PC-9 (cell line): ENCODE results near the gene TUFT1. TPM values are rescaled to one million over a fixed set of nuclear protein-coding genes. Genes with fewer than 3 reads are reported as not detected.
A peak's percentile ranks its signal among the peaks of the same experiment; 100 is the strongest.

ENCODE experiments used
- BruUV-seq: library from RNA; stranded (reverse); fragments of 400-500 nt; replicated peaks from 2 replicates; lab custom pipeline; 2021; lab: Mats Ljungman, UMichigan
- CTCF ChIA-PET: fragments of 300-600 bp; sonication (Branson Sonifier 250); formaldehyde crosslinking; loops from one replicate; lab custom pipeline; 2022; ENCODE audit warnings: antibody characterized with exemption; lab: Charles Lee
- POLR2A ChIA-PET: fragments of 300-600 bp; sonication (Branson Sonifier 250); formaldehyde crosslinking; loops from one replicate; lab custom pipeline; 2022; ENCODE audit warnings: antibody characterized with exemption; ENCODE audit not compliant: unreplicated experiment; lab: Charles Lee
- DNase-seq, 2 experiments: peaks; one replicate each; pipeline versions ENCODE4 v3.0.0 to v3.0.0-alpha.2; 2015 to 2022; ENCODE audit warnings: mixed read lengths in 1 of 2
- H2AFZ ChIP-seq: fragments of 200-600 bp; sonication (generic); 2 replicates; pipeline ENCODE4 v1.8.1; 2017; ENCODE audit warnings: antibody characterized with exemption
- H3F3A ChIP-seq: fragments of 200-600 bp; sonication (generic); 2 replicates; pipeline ENCODE4 v1.8.1; 2017; ENCODE audit warnings: antibody characterized with exemption, mild to moderate bottlenecking, low read depth; ENCODE audit not compliant: insufficient read depth
- H3K27ac ChIP-seq: fragments of 200-600 bp; sonication (generic); 2 replicates; pipeline ENCODE4 v1.6.1; 2016; ENCODE audit warnings: mixed run types
- H3K27me3 ChIP-seq: fragments of 200-600 bp; sonication (generic); 2 replicates; pipeline ENCODE4 v1.6.1; 2016; ENCODE audit warnings: low read depth, mixed run types; ENCODE audit not compliant: insufficient read depth
- H3K36me3 ChIP-seq: fragments of 200-600 bp; sonication (generic); 2 replicates; pipeline ENCODE4 v1.6.1; 2016; ENCODE audit warnings: low read depth, mixed run types
- H3K4me1 ChIP-seq: fragments of 200-600 bp; sonication (generic); replicated peaks from 2 replicates; pipeline ENCODE4 v1.6.1; 2016; ENCODE audit warnings: mixed run types; ENCODE audit not compliant: insufficient read depth
- H3K4me2 ChIP-seq: fragments of 200-600 bp; sonication (generic); 2 replicates; pipeline ENCODE4 v1.6.1; 2017; ENCODE audit warnings: mixed run types
- H3K4me3 ChIP-seq: fragments of 200-600 bp; sonication (generic); 2 replicates; pipeline ENCODE4 v1.6.1; 2016; ENCODE audit warnings: mixed run types
- H3K79me2 ChIP-seq: fragments of 200-600 bp; sonication (generic); 2 replicates; pipeline ENCODE4 v1.6.1; 2017; ENCODE audit warnings: low read depth, mixed run types
- H3K9me2 ChIP-seq: fragments of 200-600 bp; sonication (generic); 2 replicates; pipeline ENCODE4 v1.8.1; 2017; ENCODE audit warnings: mild to moderate bottlenecking; ENCODE audit not compliant: insufficient read depth
- H3K9me3 ChIP-seq: fragments of 200-600 bp; sonication (generic); 2 replicates; pipeline ENCODE4 v1.8.1; 2016; ENCODE audit warnings: low read depth; ENCODE audit not compliant: insufficient read depth
- H4K20me1 ChIP-seq: fragments of 200-600 bp; sonication (generic); 2 replicates; pipeline ENCODE4 v1.8.1; 2017; ENCODE audit not compliant: insufficient read depth
- EZH2 ChIP-seq: fragments of 200-600 bp; sonication (generic); IDR thresholded peaks from 2 replicates; pipeline ENCODE4 v1.8.0; 2017; ENCODE audit warnings: antibody characterized with exemption, low read depth
- intact Hi-C: fragments of 100-400 bp; cut with micrococcal nuclease; formaldehyde crosslinking; loops from one replicate; pipeline ENCODE4 v1.10.0; 2022; ENCODE audit not compliant: unreplicated experiment
- total RNA-seq: library from RNA; stranded (reverse); gene quantifications from 2 replicates; pipeline ENCODE4 v1.2.3, GENCODE V29; 2021
- TF ChIP-seq, protein P1 (sequence below): fragments of 200-600 bp; sonication (generic); conservative IDR thresholded peaks from 2 replicates; pipeline ENCODE4 v1.6.1; 2017; ENCODE audit warnings: mixed run types, antibody characterized with exemption, mild to moderate bottlenecking, moderate library complexity

Gene TUFT1
- total RNA-seq, 1 experiment from 2014 or later = 35.3 TPM

DNA sequence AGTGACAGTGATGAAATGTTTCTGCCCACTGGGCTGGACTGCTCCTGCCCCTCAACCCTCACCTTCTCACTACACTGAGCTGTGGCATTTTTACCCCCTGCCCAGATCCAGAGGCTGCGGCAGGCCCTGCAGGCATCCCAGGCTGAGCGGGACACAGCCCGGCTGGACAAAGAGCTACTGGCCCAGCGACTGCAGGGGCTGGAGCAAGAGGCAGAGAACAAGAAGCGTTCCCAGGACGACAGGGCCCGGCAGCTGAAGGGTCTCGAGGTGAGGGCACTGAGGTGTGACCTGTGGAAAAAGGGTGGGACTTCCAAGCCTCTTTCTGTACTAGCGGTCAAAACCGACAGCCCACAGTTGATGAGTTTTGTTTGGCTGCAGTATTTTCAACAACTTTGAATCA is 6.2 kb upstream of the TUFT1 start:
- Histone ChIP-seq H4K20me1 (no peaks in the 10 kb centered on the region), H2AFZ (no peak overlapping the region), H3K9me3 (no peaks in the 10 kb centered on the region), H3K27me3 (no peaks in the 10 kb centered on the region), H3K36me3 (peaks cover 16% of the 10 kb centered on the region), H3K27ac (no peak overlapping the region), H3K4me3 (no peak overlapping the region), H3K4me1 (peaks cover 27% of the 10 kb centered on the region), H3K9me2 (no peaks in the 10 kb centered on the region), H3K79me2 (peaks cover 10% of the 10 kb centered on the region; the same call in 1 of the 2 replicates), H3F3A (peaks cover 26% of the 10 kb centered on the region), H3K4me2 (no peak overlapping the region)
- TF ChIP-seq, protein P1, sequence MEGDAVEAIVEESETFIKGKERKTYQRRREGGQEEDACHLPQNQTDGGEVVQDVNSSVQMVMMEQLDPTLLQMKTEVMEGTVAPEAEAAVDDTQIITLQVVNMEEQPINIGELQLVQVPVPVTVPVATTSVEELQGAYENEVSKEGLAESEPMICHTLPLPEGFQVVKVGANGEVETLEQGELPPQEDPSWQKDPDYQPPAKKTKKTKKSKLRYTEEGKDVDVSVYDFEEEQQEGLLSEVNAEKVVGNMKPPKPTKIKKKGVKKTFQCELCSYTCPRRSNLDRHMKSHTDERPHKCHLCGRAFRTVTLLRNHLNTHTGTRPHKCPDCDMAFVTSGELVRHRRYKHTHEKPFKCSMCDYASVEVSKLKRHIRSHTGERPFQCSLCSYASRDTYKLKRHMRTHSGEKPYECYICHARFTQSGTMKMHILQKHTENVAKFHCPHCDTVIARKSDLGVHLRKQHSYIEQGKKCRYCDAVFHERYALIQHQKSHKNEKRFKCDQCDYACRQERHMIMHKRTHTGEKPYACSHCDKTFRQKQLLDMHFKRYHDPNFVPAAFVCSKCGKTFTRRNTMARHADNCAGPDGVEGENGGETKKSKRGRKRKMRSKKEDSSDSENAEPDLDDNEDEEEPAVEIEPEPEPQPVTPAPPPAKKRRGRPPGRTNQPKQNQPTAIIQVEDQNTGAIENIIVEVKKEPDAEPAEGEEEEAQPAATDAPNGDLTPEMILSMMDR = no peak
- TF ChIP-seq EZH2 = no peak
- BruUV-seq = no TSS peak
- ChIA-PET POLR2A (interaction anchor here (0.7 kb wide), 1 partner anchor 101 kb away, joined by 3 read pairs; no protein-coding TSS in a partner anchor), CTCF (interaction anchor here (0.5 kb wide), 1 partner anchor 65 kb away, joined by 4 read pairs; no protein-coding TSS in a partner anchor)
- intact Hi-C loops = loop anchor here (5.0 kb wide), 1 partner anchor 92 kb away; no protein-coding TSS in a partner anchor
- no peak for DNase-seq

DNA sequence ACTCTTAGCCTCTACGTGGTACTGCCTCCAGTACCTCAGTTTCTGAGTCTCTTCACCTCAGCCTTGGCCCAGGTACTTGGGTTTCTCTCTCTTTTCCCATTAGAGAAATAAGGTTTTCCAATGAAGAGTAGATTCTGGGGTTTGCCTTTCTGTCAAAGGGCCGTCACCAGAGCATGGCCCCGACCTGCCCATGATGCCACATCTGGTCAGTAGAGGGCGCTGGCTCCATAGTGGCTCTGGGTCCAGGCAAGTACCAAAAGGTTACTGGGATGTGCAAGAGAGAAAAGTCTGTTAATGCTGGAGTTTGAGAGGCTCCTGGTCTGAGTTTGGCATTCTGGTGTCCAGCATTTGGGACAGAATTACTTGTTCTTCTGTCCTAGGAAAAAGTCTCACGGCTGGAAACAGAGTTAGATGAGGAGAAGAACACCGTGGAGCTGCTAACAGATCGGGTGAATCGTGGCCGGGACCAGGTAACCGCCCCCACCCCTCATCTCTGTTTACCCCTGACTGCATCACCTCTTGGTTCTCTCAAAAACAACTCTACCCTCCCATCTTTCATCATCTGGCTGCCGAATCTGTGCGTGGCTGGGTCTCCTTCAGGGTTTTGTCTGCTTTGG is 5.3 kb upstream of the TUFT1 start:
- DNase-seq = peak; percentile 51 to 77
- H3K9me2 ChIP-seq = no peaks in the 10 kb centered on the region
- no peak overlapping the region for H3K27ac ChIP-seq
- ChIA-PET CTCF (no interaction called here), POLR2A (no interaction called here)
- no TSS peak for BruUV-seq
- H2AFZ ChIP-seq = no peak overlapping the region
- no peaks in the 10 kb centered on the region for H4K20me1 ChIP-seq
- no peak overlapping the region for H3K4me2 ChIP-seq
- peaks cover 10% of the 10 kb centered on the region; the same call in 1 of the 2 replicates for H3K79me2 ChIP-seq
- TF ChIP-seq, protein P1 = peak; percentile 93
- TF ChIP-seq EZH2 = no peak
- intact Hi-C loops = loop anchor here (5.0 kb wide), 2 partner anchors 92 to 148 kb away; no protein-coding TSS in a partner anchor
- H3K9me3 ChIP-seq = no peaks in the 10 kb centered on the region
- no peak overlapping the region for H3K4me3 ChIP-seq
- peaks cover 16% of the 10 kb centered on the region for H3K36me3 ChIP-seq
- H3F3A ChIP-seq = peaks cover 33% of the 10 kb centered on the region
- peaks cover 33% of the 10 kb centered on the region for H3K4me1 ChIP-seq
- no peaks in the 10 kb centered on the region for H3K27me3 ChIP-seq

DNA sequence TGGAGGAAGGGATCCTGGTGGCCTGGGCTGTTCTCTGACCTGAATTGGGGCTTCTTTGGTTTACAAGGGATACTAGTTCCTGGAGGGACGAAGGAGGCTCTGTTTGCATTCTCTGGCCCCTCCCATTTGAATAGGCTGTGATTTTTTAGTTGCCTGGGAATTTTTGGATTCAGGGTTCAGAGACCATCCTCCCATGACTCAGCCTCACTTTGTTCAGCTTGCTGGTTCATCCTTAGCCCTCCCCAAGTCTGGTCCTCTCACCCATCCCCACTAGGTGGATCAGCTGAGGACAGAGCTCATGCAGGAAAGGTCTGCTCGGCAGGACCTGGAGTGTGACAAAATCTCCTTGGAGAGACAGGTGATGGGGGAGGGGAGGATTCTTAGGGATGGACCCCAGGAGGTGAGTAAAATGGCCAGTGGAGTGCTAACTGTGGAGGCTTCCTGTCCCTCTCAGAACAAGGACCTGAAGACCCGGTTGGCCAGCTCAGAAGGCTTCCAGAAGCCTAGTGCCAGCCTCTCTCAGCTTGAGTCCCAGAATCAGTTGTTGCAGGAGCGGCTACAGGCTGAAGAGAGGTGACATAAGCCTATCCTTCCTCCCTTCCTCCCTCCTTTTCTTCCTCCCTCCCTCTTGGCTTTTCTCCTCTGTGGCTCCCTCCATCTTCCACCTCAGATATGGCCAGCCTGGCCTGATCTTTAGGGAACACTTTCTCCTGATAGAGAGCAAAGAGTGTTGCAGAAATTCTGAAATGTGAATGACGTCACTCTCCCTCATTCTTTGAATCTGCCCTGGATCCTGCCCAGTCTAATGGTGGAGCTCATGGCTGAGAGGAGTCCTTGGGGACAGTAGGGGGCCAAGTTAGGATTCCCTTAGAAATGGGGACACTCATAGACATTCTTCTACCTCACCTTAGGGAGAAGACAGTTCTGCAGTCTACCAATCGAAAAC is 4.5 kb upstream of the TUFT1 start:
- Histone ChIP-seq H3K4me2 (no peak overlapping the region), H4K20me1 (no peaks in the 10 kb centered on the region), H3K27ac (0 out of 2 replicates have a peak overlapping the region, but pooled peaks have one; percentile 79), H3K9me3 (no peaks in the 10 kb centered on the region), H2AFZ (no peak overlapping the region), H3K4me1 (peaks cover 33% of the 10 kb centered on the region), H3K36me3 (peaks cover 16% of the 10 kb centered on the region), H3K79me2 (peaks cover 12% of the 10 kb centered on the region), H3K9me2 (no peaks in the 10 kb centered on the region), H3F3A (peaks cover 41% of the 10 kb centered on the region), H3K4me3 (no peak overlapping the region), H3K27me3 (no peaks in the 10 kb centered on the region)
- CTCF ChIA-PET = interaction anchor here (0.6 to 0.7 kb wide), 2 partner anchors 101 to 199 kb away, joined by 3 to 4 read pairs; no protein-coding TSS in a partner anchor
- POLR2A ChIA-PET = interaction anchor here (2.2 kb wide), 1 partner anchor 12 kb away, joined by 10 read pairs; no protein-coding TSS in a partner anchor
- intact Hi-C loops = loop anchor here (5.0 kb wide), 1 partner anchor 147 kb away; no protein-coding TSS in a partner anchor
- TF ChIP-seq, protein P1 = no peak
- no peak for TF ChIP-seq EZH2
- DNase-seq = no peak
- no TSS peak for BruUV-seq
